NB4 (cell line): ENCODE data around the gene SDHB.

Source experiments
- POLR2A ChIP-seq: IDR thresholded peaks from 2 replicates; pipeline ENCODE4 v1.6.1; 2011; ENCODE audit warnings: mild to moderate bottlenecking; ENCODE audit not compliant: insufficient read length; ENCODE audit errors: extremely low read depth
- TF ChIP-seq, protein P1 (sequence below): IDR thresholded peaks from one replicate; pipeline ENCODE4 v1.5.1; 2012; ENCODE audit warnings: low read depth, low read length

DNA sequence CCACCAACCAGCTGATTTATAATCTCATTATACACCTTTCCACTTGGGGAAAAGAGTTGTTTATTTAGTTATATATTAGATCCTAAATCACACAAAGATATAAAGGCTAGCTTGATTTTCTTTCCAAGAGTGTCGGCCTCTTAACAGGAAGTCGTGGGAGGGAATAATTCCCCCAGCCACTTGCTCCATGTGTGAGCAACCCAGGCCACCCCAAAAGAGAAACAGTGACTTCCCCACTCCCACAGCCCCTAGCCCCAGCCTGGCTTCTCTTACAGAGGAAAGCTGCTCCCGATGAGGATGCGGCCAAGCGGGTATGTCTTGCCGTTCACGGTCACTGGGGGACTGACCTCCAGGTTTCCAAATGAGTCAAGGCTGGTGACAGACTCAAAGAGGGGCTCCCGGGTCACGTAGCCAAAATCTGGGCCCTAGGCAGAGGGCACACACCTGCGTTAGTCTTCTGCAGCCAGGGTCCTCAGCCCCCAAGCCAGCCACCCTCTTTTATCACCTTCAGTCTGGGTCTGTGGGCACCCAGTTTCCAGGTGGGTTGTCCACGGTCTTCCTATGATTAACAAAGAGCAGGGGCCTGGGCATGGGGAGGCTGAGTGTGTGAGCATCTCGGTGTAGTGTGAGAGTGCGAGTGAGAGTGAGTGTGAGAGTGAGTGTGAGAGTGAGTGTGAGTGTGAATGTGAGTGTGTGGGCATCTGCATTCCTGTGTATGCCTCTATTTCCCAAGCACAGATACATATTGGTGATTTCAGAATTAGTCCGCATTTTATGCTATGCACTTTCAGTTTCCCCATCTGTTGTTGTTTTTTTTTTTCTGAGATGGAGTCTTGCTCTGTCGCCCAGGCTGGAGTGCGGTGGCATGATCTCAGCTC is 25.4 kb upstream of the SDHB start:
- TF ChIP-seq POLR2A, result no peak
- TF ChIP-seq, protein P1, sequence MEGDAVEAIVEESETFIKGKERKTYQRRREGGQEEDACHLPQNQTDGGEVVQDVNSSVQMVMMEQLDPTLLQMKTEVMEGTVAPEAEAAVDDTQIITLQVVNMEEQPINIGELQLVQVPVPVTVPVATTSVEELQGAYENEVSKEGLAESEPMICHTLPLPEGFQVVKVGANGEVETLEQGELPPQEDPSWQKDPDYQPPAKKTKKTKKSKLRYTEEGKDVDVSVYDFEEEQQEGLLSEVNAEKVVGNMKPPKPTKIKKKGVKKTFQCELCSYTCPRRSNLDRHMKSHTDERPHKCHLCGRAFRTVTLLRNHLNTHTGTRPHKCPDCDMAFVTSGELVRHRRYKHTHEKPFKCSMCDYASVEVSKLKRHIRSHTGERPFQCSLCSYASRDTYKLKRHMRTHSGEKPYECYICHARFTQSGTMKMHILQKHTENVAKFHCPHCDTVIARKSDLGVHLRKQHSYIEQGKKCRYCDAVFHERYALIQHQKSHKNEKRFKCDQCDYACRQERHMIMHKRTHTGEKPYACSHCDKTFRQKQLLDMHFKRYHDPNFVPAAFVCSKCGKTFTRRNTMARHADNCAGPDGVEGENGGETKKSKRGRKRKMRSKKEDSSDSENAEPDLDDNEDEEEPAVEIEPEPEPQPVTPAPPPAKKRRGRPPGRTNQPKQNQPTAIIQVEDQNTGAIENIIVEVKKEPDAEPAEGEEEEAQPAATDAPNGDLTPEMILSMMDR, result no peak
